NCI-H2029 (cell line): Measurements from ENCODE around the gene RBM47.

Experiments
- DNase-seq: peaks from one replicate; lab custom pipeline; 2025; lab: John Stamatoyannopoulos, UW

The RBM47 gene

GRCh38 chr4:40586729-40587128 is 42.9 kb downstream of the RBM47 start:
- no peak for DNase-seq

- no peak for DNase-seq
These were observed 43.6 kb downstream of the RBM47 start for GRCh38 chr4:40586034-40586433.

- no peak for DNase-seq
These were observed 44.4 kb downstream of the RBM47 start for GRCh38 chr4:40585201-40585799.

GRCh38 chr4:40584517-40585141 is 45.0 kb downstream of the RBM47 start:
- DNase-seq = no peak

- no peak for DNase-seq
These were observed 45.7 kb downstream of the RBM47 start for GRCh38 chr4:40583850-40584439.

- no peak for DNase-seq
These were observed 47.3 kb downstream of the RBM47 start for GRCh38 chr4:40582413-40582812.

GRCh38 chr4:40581254-40582140 is 48.2 kb downstream of the RBM47 start:
- no peak for DNase-seq

- no peak for DNase-seq
These were observed 49.7 kb downstream of the RBM47 start for GRCh38 chr4:40579983-40580382.

- no peak for DNase-seq
These were observed 51.9 kb downstream of the RBM47 start for GRCh38 chr4:40577588-40578253.

- peak; percentile 96 for DNase-seq
These were observed 52.8 kb downstream of the RBM47 start for GRCh38 chr4:40576651-40577480.

GRCh38 chr4:40575846-40576245 is 53.8 kb downstream of the RBM47 start:
- DNase-seq = no peak

GRCh38 chr4:40573593-40574311 is 55.9 kb downstream of the RBM47 start:
- no peak for DNase-seq

GRCh38 chr4:40572692-40573310 is 56.9 kb downstream of the RBM47 start:
- DNase-seq = no peak

- DNase-seq = no peak
These were observed 58.5 kb downstream of the RBM47 start for GRCh38 chr4:40571208-40571607.

GRCh38 chr4:40570348-40571077 is 59.2 kb downstream of the RBM47 start:
- no peak for DNase-seq

GRCh38 chr4:40564815-40565483 is 64.7 kb downstream of the RBM47 start:
- DNase-seq = peak; percentile 25

GRCh38 chr4:40564004-40564403 is 65.7 kb downstream of the RBM47 start:
- DNase-seq = no peak

GRCh38 chr4:40563401-40563800 is 66.3 kb downstream of the RBM47 start:
- no peak for DNase-seq

GRCh38 chr4:40562681-40563080 is 67.0 kb downstream of the RBM47 start:
- DNase-seq = no peak
